Measurements from ENCODE around the gene MOB3B. TPM values are rescaled to one million over a fixed set of nuclear protein-coding genes. Genes with fewer than 3 reads are reported as not detected.

MOB3B gene
- total RNA-seq, 2 donors from 2014 or later, result 3.1 to 17.8 TPM

GRCh38 chr9:27279611-27280010 lies 250.0 kb downstream of the MOB3B start:
- no peaks in the 10 kb centered on the region for H3K4me1 ChIP-seq (replicated peaks)
- TF ChIP-seq POLR2A (IDR thresholded peaks at IDR 0.05), result no peak
- no peak for TF ChIP-seq POLR2AphosphoS5 (IDR thresholded peaks at IDR 0.05)
- TF ChIP-seq, protein P1, sequence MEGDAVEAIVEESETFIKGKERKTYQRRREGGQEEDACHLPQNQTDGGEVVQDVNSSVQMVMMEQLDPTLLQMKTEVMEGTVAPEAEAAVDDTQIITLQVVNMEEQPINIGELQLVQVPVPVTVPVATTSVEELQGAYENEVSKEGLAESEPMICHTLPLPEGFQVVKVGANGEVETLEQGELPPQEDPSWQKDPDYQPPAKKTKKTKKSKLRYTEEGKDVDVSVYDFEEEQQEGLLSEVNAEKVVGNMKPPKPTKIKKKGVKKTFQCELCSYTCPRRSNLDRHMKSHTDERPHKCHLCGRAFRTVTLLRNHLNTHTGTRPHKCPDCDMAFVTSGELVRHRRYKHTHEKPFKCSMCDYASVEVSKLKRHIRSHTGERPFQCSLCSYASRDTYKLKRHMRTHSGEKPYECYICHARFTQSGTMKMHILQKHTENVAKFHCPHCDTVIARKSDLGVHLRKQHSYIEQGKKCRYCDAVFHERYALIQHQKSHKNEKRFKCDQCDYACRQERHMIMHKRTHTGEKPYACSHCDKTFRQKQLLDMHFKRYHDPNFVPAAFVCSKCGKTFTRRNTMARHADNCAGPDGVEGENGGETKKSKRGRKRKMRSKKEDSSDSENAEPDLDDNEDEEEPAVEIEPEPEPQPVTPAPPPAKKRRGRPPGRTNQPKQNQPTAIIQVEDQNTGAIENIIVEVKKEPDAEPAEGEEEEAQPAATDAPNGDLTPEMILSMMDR (IDR thresholded peaks at IDR 0.05), result no peak
- intact Hi-C loops (cut with DNase I), result loop anchor here (5.0 kb wide), 2 partner anchors 247 to 387 kb away; partner anchors contain the start of gene CAAP1
- no peak overlapping the region for H3K27ac ChIP-seq
- H3K4me3 ChIP-seq, result no peak overlapping the region
- 85% methylated on average over 3 of the region's 3 CpGs for WGBS
- H3K36me3 ChIP-seq, result no peaks in the 10 kb centered on the region
- H3K27me3 ChIP-seq (replicated peaks; ENCODE audit: insufficient read depth), result no peaks in the 10 kb centered on the region
- H3K9me3 ChIP-seq, result no peaks in the 10 kb centered on the region
- no peak for DNase-seq (ENCODE audit: low spot score)

- no peak overlapping the region for H3K27ac ChIP-seq
- no peak overlapping the region for H3K4me3 ChIP-seq
- WGBS, result 100% methylated on average over 1 of the region's 1 CpG
- H3K9me3 ChIP-seq, result no peaks in the 10 kb centered on the region
- no peaks in the 10 kb centered on the region for H3K4me1 ChIP-seq (replicated peaks)
- intact Hi-C loops (cut with DNase I), result loop anchor here (5.0 kb wide), 2 partner anchors 246 to 386 kb away; partner anchors contain the start of gene CAAP1
- H3K36me3 ChIP-seq, result no peaks in the 10 kb centered on the region
- H3K27me3 ChIP-seq (replicated peaks; ENCODE audit: insufficient read depth), result no peaks in the 10 kb centered on the region
- TF ChIP-seq POLR2A (IDR thresholded peaks at IDR 0.05) (no peak), POLR2AphosphoS5 (IDR thresholded peaks at IDR 0.05) (no peak)
- no peak for DNase-seq (ENCODE audit: low spot score)
Observed at GRCh38 chr9:27278374-27278773, 251.2 kb downstream of the MOB3B start.

DNA sequence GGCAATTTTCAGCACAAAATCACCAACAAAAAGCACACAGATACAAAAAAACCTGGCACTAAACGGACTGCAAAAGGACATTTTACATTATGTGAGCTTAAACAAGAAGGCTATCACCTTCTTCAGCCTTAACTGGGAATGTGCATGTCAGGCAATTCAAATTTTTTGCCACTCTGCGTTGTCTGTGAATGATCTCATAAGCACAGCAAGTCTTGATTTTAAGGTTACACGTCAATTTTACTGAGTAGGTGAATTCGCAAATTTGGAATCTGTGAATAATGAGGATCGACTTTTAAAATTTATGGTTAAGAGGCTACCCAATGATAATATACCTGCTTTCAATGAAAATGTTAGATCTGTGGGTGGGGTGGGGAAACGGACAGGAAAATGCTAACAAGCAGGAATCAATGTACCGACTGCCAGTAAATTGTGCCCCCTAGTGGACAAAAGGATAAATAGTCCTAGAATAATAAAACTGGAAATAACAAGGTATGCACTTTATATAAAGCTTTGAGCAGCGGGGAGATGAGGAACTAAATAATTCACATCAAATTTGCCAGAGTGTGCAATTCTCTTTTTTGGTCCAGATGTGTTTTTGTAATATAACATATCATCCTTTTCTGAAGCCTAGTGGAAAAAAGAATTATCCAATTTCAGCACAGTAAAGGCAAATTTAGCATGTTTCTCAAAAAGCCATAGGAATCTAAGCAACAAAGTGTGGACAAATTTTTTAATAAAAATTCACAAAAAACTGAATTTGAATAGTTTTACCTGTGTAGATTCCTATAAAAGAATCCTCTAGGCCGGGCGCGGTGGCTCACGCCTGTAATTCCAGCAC lies 253.2 kb downstream of the MOB3B start:
- no peaks in the 10 kb centered on the region for H3K9me3 ChIP-seq
- intact Hi-C loops (cut with DNase I), result loop anchor here (5.0 kb wide), 2 partner anchors 244 to 384 kb away; partner anchors contain the start of gene CAAP1
- TF ChIP-seq POLR2A (IDR thresholded peaks at IDR 0.05) (no peak), POLR2AphosphoS5 (IDR thresholded peaks at IDR 0.05) (no peak)
- TF ChIP-seq, protein P1 (IDR thresholded peaks at IDR 0.05), result peak; percentile 69 to 88 (median 74)
- WGBS, result 38% methylated on average over 12 of the region's 12 CpGs
- H3K4me3 ChIP-seq, result no peak overlapping the region
- no peak overlapping the region for H3K27ac ChIP-seq
- no peaks in the 10 kb centered on the region for H3K4me1 ChIP-seq (replicated peaks)
- H3K27me3 ChIP-seq (replicated peaks; ENCODE audit: insufficient read depth), result no peaks in the 10 kb centered on the region
- DNase-seq (ENCODE audit: low spot score), result peak; percentile 26
- H3K36me3 ChIP-seq, result no peaks in the 10 kb centered on the region

Other genes with a start within 250 kb of the MOB3B start
- 1 to 10 TPM in 1 of 2 donors, not detected in 1; 3.0 TPM for gene EQTN, start 232.7 kb downstream of the MOB3B start, total RNA-seq
- not detected for gene IFNK, start 5.5 kb downstream of the MOB3B start, total RNA-seq
- gene C9orf72, start 43.7 kb upstream of the MOB3B start, total RNA-seq, result 10 to 100 TPM; 14.2 to 23.4 TPM